AG20443 (cell line): ENCODE results near the gene COMMD10.
A peak's percentile ranks its signal among the peaks of the same experiment; 100 is the strongest.

Experiments used
- DNase-seq: peaks from one replicate; pipeline ENCODE4 v3.0.0; 2012; ENCODE audit warnings: low spot score, mixed read lengths

Gene COMMD10

DNA sequence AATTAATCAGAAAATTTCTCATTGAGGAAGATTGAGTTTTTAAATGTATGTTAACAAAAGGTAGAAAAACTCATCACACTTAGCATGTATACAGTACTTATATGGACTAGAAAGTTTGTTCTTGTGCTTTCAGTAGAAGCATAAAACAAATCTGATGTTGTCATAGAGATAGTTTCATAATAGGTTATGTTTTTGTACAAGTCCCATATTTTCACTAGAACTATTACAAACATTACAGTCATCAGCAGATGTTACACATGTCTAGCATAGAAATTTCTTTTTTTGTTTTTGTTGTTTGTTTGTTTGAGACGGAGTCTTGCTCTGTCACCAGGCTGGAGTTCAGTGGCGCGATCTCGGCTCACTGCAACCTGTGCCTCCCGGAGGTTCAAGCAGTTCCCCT is 131.4 kb downstream of the COMMD10 start:
- DNase-seq: no peak

DNA sequence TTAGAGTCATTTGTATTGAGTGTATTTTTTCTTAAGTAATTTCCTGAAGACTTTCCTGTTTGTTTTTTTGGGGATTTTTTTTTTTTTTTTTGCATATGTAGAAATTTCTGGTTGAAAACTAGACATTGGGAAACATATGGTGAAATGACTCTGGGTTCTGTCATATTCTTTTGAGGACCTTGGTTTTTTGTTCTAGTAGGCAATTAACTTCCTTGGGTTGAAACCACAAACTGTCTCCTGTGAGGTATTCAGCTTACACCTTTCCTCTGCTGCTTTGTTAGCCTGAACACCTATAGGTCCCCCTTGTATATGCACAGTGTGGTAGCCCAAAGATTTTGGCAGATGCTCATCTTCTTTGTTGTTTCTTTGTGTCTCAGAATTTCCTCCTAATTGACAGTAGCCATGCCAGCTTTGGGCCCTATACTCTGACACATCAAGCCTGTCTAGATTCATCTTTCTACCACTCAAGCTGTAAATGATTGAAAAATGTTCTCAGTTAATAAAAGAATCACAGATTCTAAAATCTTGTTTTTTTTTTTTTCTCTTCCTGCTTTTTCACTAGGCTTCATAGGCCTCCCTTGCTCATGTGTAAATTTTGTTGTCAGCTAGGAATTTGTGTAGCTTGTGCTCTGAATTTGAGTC is 140.6 kb downstream of the COMMD10 start:
- no peak for DNase-seq

DNA sequence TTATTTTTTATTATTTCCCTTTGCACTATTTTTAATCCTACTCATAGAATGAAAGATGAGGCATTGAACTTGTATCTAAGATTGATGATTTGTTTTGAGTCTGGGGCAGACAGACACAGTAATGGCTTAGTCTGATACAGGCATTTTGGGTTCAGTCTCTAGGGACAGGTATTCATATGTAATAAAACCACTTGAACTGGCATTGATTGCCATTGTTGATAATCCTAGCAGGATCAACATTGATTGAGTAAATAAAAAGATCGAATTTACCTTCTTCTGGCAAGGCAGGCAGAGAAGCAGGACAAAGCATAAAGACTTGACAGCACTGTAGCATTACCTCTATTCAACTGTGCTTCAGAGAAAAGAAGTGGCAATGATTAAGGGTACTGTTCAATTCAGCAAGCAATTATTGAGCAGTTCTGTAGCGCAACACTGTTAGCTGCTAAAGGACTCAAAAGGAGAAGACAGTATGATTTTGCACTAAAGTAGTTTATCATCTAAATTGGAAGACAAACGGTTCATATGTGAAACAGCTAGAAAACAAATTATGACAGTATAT is 144.4 kb downstream of the COMMD10 start:
- DNase-seq: no peak

DNA sequence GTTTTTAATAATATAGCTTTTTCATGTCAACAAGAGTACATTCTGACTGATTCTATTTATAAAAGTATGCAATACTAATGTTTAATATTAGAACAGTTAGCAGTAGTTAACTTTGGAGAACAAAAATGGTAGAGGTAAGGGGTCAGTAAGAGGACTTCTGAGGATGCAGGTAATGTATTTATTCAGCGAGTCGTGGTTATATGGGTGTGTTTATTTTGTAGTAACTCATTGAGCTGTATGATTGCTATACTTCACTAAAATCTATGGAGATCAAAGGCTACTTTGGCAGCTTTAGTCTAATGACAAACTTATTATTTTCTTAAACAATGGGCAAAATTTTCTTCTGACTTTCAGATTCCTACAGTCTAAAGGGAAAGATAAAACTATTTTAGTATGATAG is 146.5 kb downstream of the COMMD10 start:
- no peak for DNase-seq

DNA sequence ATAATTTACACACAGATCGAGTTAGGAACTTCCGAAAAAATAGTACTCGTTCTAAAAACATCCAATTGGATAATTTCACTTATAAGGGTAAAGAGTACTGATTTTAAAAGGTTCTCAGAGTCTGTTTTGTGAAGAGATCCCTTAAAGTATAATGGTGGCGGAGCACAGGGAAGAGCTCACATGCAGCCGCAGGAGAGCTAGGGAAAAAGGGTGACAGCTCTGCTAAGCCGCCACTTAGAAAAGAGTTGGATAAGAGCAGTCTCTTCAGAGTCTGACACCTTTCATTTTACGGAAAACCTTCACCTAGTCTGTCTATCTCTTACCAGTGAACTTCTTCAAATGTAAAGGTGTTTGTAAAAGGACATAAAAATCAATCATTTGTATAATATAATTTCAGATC is 149.9 kb downstream of the COMMD10 start:
- no peak for DNase-seq

DNA sequence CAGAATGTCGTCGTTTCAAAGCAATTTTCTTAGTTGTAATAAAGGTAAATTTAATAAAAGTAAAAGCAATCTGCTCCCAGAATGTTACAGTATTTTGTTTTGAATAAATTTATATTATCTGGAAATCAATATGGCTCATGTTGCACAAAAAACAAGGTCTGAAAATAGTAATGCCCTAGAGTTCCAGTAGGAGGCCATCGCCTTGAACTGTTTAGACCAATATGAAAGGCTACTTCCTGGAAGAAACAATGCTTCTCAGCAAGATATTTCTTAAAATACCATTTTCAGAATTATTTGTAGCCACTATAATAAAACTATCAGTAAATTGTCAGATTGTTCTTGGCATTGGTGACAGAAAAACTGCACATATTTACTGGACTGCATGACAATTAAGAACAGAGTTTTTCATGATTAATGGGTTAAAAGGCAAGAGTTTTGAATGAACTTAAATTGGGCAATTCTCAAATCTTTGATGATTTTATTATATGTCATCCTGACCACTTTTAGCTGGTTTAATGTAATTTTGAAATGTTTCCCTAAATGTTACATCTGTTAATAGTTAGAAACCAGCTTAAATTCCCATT is 153.2 kb downstream of the COMMD10 start:
- DNase-seq: no peak

DNA sequence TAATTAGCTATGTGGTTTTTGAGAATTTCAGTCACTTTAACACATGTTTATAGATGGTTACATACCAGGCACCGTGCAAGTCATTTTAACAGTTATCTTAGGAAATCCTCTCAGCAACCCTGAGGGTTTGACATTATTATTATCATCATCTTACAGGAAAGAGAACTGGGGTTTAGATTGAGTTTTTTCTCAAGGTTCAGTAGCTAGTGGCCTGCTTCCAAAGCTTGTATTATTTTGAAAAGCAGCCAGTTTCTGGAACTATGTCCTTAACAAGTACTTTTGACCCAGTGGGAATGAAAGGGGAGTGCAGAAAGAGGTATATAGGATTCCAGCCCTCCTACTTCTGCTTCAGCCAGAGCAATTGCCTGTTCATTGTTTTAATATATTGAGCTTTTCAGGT is 157.5 kb downstream of the COMMD10 start:
- DNase-seq: no peak

DNA sequence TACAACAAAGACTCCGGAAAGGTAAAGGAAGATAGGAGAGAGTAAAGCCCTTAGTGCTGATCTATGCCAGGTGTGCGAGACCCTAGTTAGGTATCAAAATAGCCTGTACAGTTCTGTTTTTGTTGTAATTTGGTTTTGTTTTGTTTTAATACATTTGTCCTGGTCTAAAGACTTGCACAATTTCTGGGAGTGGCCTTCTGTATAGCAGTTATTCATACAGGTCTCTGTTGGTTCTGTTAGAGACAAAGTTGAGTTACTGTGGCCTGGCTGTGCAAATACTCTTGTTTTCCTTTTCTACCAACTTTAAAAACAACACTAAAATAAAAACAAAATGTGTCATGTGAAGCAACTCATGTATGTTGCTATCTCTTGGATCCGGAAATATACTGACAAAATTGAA is 163.6 kb downstream of the COMMD10 start:
- no peak for DNase-seq

DNA sequence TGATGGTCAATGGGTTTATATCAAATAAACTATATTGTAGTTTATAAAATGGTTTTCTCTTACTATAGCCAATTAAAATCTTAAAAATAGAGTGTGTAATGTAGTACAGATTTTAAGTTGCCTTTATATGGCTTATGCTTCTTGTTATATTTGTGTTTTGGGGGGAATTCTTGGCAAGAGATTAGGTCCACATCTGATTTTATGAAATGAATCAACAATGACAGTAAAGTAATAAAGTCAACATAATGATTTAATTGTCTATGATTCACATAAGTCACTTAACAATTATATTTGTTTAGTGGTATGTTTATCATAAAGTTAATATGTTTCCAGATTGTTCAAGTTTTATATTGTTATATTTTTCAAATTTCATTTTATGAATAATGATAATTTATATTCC is 164.8 kb downstream of the COMMD10 start:
- no peak for DNase-seq

DNA sequence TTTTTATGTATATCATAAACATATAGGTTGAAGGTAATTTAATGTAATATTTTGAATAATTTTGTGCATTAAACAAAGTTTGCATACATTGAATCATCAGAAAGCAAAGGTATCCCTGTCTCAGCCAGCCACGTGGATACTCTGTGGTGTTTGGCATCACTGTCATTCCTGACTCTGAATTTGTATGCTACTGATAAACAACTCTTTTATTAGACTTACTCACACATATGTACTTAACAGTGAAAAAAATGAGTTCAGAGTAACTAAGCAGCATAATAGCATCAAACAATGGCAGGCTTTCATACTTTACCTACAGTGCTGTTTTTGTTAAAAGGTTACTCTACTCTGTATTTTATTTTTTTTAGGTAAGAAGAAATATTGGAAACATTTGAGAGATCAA is 171.9 kb downstream of the COMMD10 start:
- DNase-seq: no peak

DNA sequence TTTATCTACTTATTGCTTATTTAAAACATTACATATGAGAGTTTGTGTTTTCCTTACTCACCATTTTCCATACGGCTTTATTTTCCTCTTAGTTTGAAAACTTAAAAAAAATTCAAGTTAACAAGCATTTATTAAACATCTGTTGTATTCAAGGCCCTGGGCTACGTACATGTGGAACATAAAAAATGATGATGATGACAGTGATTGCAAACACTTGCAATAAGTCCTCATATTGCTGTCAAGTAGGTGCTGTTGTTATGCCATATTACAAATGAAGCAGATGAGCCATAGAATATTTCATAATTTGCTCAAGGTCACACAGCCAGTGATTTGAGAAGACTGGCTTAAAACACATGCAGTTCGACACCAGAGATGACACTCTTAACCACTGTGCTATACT is 180.6 kb downstream of the COMMD10 start:
- no peak for DNase-seq

DNA sequence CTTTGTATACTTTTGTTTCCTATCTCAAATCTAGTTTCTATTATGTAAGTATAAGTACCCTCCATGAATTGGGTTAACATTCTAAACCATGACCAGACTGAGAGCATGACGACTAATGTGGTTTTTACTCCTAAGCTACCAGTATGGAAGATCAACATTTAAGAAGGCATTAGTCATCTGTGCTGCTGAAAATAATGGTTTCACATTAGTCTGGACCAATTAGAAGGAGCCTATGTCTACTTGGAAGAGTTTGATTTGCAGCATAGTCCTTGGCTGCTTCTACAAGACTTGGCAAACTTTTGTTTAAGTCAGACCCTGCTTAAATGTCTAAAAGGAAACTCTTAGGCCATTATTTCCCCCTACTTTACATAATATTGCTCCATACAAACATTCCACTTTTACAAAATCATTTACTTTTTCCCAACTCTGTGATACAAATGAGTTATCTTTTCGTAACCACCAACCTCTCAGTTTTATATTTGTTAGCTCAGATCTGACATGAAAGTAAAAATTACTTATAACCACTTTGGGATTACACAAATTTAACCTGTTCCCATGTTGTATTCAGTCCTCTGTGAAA is 186.7 kb downstream of the COMMD10 start:
- DNase-seq: no peak

DNA sequence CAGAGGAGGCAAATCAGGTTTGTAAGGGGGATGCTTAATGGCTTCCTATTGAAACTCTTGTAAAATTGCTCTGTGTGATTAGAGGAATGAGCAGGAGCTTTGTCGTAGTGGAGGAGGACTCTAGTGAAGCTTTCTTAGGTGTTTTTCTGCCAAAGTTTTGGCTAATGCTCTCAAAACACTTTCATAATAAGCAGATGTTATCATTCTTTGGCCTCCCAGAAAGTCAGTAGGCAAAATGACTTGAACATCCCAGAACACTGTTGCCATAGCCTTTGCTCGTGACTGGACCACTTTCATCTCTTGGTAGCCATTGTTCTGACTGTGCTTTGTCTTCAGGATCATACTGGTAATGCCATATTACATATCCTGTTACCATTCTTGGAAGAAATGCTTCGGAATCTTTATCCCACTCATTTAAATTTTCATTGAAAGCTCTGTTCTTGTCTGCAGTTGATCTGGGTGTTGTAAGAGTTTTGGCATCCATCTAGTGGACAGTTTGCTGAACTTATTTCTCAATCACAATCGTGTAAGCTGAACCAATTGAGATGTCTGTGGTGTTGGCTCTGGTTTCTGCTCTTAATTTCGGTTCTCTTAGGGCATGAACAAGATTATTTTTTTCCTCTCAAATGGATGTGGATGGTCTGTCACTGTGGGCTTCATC is 187.6 kb downstream of the COMMD10 start:
- DNase-seq: peak; percentile 11

DNA sequence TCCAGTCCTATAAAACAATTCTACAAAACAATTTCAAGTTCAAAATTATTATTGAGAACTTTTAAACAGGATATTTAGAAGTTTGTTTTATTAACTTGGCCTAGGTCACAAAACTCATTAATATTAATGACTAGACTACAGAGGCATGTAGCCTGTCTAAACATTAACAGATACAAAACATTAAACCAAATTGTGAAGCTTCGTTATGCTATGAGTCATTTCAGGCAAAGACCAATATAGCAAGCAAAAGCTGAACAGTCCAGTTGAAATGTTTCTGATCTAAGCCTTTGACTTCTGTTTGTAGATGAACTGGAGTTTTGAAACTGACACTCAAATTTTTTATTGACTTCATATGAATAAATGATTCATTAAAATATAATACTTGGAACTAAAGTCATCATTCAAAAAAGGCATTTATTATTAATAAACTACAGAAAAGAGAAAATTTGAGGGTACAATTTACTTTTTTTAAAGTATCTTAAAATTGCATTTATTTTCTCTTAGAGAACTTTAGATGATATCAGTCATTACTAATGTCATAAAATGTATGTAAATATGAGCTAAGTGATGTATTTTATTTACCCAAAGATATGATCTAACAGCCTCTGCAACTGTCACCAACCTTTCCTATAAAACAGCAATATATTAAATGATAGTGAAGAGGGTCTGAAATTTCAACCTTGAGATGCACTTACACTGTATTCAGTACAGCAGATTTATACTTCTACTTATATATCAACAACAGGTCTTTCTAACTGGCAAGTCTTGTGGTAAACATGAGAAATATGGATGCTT is 188.8 kb downstream of the COMMD10 start:
- DNase-seq: no peak

DNA sequence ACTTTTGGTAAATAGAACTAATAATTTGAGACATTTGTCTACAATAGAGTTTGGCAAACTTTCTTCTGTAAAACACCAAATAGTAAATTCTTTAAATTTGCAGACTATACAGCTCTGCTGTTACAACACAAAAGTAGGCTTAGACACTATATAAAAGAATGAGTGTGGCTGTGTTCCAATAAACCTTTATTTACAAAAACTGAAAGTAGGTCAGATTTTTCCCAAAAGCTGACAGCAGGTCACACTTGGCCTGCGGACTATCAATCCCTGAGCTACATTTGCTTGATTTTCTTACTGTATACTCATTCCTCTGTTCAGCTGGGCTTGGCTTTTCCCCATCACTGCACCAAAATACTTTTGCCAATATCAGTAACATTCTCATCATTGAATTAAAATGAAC is 189.4 kb downstream of the COMMD10 start:
- no peak for DNase-seq

DNA sequence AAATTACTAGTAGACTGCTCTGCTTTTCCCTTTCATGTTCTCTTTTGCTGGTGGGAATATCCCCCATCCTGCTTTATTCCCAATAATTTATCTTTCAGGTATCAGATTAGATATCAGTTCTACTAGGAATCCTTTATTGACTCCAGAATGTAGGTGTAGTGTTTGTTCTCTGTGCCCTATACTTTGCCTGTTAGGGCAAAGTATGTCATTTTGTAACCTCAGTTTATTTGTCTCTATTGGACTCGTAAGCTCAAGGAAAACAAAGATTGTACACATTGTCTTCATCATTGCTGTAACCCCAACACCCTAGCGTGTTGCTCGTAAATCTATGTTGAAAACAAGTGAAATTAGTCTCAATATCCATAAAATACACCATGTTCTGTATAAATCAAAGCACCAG is 190.5 kb downstream of the COMMD10 start:
- DNase-seq: no peak

DNA sequence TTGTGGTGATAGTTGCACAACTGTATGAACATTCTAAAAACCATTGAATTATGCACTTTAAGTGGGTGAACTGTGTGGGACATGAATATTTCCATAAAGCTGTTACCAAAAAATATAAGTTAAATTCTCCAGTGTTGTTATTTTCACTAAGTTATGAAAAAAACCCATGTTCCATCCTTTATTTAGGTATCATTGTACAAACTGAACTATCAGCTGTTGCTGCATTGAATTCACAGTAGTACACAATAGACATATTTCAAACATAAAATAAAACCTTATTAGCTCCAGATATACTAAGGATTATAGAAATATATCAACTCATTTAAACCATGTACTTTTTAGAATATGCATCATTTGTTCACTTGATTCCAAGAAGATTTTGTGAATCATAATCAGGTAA is 192.1 kb downstream of the COMMD10 start:
- no peak for DNase-seq

DNA sequence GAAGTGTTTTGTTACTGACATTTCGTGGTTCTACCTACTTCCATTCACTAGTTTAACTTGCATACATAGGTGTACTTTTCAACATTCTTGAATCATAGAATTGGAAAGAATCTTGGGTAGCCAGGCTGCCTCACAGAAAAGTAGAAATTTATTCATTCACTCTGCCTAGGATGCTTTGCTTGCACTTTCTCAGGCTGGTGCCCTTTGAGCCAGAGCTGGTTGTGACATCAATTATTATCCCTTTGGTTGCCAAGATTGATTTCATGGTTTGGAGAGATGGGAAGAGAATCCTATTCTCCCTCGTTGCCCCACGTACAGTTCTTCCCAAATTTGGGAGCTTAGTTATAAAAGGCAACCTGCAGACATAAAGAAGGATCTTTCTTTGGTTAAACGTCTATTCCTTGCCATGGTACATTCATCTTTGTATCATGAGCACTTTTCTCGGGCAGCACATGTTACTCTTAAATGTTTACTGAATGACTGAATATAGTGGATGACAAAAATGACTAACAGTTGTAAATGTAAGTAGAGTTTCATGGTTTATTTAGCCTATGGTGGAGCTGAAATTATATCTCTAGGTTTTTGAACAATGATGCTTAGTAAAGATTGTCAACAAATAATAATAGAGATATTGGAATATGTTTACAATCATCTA is 195.5 kb downstream of the COMMD10 start:
- DNase-seq: no peak

DNA sequence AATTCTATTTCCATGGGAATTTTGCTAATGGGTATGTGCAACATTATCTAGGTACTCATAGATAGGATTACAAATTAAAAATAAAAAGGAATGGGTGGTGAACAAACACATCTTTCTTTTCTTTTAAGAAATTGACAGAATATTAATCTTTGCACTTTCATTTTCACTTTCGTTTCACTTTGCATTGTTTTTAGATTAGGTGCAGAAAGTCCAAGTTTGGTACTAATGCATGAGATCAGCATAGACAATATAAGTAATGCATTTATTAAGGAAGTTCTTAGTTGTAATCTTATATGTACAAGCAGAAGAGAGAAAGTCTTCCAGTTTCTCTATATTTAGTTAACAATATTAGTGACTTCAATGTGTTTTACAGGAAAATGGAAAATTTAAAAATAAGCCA is 196.5 kb downstream of the COMMD10 start:
- DNase-seq: no peak

DNA sequence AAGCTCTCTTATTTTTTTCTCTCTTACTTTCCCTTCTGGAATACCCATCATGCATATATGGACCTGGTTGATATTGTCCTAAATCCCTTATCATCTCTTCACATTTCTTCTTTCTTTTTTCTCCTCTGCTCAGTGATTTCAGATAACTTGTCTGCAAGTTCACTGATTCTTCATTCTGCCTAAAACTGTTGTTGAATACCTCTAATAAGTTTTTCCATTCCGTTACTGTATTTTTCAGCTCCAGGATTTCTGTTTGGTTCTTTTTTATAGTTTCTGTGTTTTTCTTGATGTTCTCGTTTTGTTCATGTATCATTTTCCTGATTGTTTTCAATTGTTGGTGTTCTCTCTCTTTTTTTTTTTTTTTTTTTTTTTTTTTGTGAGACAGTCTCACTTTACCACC is 203.7 kb downstream of the COMMD10 start:
- DNase-seq: no peak

DNA sequence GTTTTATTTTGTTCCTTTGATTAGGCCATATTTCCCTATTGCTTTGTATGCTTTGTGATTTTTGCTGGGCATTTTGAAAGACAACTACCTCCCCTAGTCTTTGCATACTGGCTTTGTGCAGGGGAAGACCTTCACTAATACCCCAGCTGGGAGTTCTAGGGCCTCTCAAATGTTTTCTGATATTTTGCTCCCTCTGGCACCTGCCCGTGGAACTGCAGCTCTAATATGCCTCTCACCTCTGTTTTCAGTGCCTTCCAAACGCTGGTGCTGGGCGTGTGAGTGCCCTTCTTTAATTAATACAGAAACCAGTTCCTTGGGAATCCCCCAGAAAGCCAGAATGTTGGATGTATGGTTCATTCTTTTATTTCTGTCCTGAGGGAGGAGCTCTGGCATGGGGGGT is 204.5 kb downstream of the COMMD10 start:
- no peak for DNase-seq

DNA sequence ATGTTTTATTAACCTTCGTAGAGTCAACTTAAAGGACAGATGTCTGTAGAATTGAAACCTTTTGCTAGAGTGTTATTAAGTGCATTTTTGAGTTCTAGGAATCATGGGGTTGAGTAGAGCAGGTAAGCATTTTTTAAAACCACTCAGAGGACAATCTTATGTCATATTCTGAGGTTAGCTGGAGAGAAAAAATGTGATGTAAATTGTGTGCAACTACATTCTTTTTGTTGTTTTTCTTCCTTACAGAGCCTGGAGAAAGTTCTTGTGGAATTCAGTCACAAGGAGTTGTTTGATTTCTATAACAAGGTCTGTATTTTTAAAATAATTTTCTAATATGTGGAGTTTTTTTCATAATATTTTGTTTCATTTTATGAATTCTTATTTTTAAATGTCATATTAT is 206.4 kb downstream of the COMMD10 start:
- no peak for DNase-seq
